HCT116 (cell line): ENCODE data around the gene WLS.

Experiments
- CBX3 ChIP-seq: IDR thresholded peaks from 2 replicates; pipeline ENCODE4 v1.6.1; 2012; ENCODE audit warnings: low read depth
- EGR1 ChIP-seq: IDR thresholded peaks from 2 replicates; pipeline ENCODE4 v1.6.1; 2012; ENCODE audit warnings: low read depth
- ELF1 ChIP-seq: IDR thresholded peaks from 2 replicates; pipeline ENCODE4 v1.6.1; 2012; ENCODE audit warnings: low read depth, borderline replicate concordance
- EZH2 ChIP-seq: fragments of 200-600 bp; sonication (generic); IDR thresholded peaks from 2 replicates; pipeline ENCODE4 v1.6.1; 2017; ENCODE audit warnings: antibody characterized with exemption, mixed run types
- EZH2phosphoT487 ChIP-seq: fragments of 200-600 bp; IDR thresholded peaks from 2 replicates; pipeline ENCODE4 v1.6.1; 2018; ENCODE audit warnings: antibody characterized with exemption, borderline replicate concordance
- POLR2AphosphoS5 ChIP-seq: IDR thresholded peaks from 2 replicates; pipeline ENCODE4 v1.6.1; 2011; ENCODE audit warnings: mild to moderate bottlenecking, low read depth, low read length, moderate library complexity
- ZFX ChIP-seq: fragments of 450-650 bp; IDR thresholded peaks from 2 replicates; pipeline ENCODE4 v1.6.1; 2017
- TF ChIP-seq, protein P1 (sequence below), 3 experiments: fragments of 200-600 bp in 1 of 3; sonication (generic) in 1 of 3; IDR thresholded peaks in 2 of 3; conservative IDR thresholded peaks in 1 of 3; 2 replicates each; pipeline ENCODE4 v1.5.1; 2012 to 2017; ENCODE audit warnings: low read depth in 2 of 3, low read length in 2 of 3, antibody characterized with exemption in 1 of 3, borderline replicate concordance in 1 of 3, control low read depth in 1 of 3, mild to moderate bottlenecking in 1 of 3, mixed read lengths in 1 of 3, mixed run types in 1 of 3, moderate library complexity in 1 of 3; ENCODE audit not compliant: insufficient read depth in 1 of 3
- TF ChIP-seq, protein P2 (sequence below): IDR thresholded peaks from 2 replicates; pipeline ENCODE4 v1.6.1; 2012; ENCODE audit warnings: low read depth

DNA sequence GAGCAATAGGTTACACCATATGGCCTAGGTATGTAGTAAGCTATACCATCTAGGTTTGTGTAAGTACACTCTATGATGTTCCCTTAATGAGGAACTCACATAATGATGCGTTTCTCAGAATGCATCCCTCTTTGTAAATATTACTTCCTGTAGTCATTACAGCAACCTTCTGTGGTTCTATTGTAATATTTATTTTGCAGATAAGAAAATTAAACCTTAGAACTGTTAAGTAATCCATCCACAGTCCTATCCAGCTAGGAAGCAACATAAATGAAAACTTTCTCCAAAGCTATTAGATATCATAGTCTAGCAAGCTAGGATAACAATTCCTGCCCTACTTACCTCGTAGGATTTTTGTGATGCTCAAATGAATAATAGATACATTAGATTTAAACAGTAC is 88.7 kb downstream of the WLS start:
- TF ChIP-seq EZH2 (no peak), ELF1 (no peak), POLR2AphosphoS5 (no peak), CBX3 (no peak), EZH2phosphoT487 (no peak), ZFX (no peak), EGR1 (no peak)
- TF ChIP-seq, protein P1, sequence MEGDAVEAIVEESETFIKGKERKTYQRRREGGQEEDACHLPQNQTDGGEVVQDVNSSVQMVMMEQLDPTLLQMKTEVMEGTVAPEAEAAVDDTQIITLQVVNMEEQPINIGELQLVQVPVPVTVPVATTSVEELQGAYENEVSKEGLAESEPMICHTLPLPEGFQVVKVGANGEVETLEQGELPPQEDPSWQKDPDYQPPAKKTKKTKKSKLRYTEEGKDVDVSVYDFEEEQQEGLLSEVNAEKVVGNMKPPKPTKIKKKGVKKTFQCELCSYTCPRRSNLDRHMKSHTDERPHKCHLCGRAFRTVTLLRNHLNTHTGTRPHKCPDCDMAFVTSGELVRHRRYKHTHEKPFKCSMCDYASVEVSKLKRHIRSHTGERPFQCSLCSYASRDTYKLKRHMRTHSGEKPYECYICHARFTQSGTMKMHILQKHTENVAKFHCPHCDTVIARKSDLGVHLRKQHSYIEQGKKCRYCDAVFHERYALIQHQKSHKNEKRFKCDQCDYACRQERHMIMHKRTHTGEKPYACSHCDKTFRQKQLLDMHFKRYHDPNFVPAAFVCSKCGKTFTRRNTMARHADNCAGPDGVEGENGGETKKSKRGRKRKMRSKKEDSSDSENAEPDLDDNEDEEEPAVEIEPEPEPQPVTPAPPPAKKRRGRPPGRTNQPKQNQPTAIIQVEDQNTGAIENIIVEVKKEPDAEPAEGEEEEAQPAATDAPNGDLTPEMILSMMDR (IDR thresholded peaks at IDR 0.05 in 2 of 3, conservative IDR thresholded peaks at IDR 0.05 in 1 of 3; ENCODE audit: borderline replicate concordance in 1 of 3, insufficient read depth in 1 of 3, low read depth in 2 of 3, low read length in 2 of 3), result no peak
- TF ChIP-seq, protein P2, sequence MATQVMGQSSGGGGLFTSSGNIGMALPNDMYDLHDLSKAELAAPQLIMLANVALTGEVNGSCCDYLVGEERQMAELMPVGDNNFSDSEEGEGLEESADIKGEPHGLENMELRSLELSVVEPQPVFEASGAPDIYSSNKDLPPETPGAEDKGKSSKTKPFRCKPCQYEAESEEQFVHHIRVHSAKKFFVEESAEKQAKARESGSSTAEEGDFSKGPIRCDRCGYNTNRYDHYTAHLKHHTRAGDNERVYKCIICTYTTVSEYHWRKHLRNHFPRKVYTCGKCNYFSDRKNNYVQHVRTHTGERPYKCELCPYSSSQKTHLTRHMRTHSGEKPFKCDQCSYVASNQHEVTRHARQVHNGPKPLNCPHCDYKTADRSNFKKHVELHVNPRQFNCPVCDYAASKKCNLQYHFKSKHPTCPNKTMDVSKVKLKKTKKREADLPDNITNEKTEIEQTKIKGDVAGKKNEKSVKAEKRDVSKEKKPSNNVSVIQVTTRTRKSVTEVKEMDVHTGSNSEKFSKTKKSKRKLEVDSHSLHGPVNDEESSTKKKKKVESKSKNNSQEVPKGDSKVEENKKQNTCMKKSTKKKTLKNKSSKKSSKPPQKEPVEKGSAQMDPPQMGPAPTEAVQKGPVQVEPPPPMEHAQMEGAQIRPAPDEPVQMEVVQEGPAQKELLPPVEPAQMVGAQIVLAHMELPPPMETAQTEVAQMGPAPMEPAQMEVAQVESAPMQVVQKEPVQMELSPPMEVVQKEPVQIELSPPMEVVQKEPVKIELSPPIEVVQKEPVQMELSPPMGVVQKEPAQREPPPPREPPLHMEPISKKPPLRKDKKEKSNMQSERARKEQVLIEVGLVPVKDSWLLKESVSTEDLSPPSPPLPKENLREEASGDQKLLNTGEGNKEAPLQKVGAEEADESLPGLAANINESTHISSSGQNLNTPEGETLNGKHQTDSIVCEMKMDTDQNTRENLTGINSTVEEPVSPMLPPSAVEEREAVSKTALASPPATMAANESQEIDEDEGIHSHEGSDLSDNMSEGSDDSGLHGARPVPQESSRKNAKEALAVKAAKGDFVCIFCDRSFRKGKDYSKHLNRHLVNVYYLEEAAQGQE, result no peak
